ENCODE data around the gene MAP4K2.

GRCh38 chr11:64826578-64827450 is 23.8 kb upstream of the MAP4K2 start:
- no peak for TF ChIP-seq CTCF (IDR thresholded peaks at IDR 0.05)
- no peak for TF ChIP-seq POLR2A (IDR thresholded peaks at IDR 0.05)

All from uterus (tissue), 2 donors.